ENCODE results near the gene COQ8A. TPM values are rescaled to one million over a fixed set of nuclear protein-coding genes. Genes with fewer than 3 reads are reported as not detected.

Gene COQ8A
- total RNA-seq, 1 experiment from 2014 or later = 39.4 TPM

- ATAC-seq (no peak), DNase-seq (ENCODE audit: low spot score) (no peak)
- ChIA-PET CTCF (interaction anchor here (0.6 kb wide), 1 partner anchor 469 kb away, joined by 3 read pairs; no protein-coding TSS in a partner anchor), POLR2A (no interaction called here)
- Mint-ChIP-seq H3K27ac (no peak overlapping the region), H3K4me1 (peaks cover 7% of the 10 kb centered on the region), H3K27me3 (ENCODE audit: low read depth) (no peaks in the 10 kb centered on the region), H3K36me3 (peaks cover 28% of the 10 kb centered on the region), H3K9me3 (peaks cover 23% of the 10 kb centered on the region), H3K4me3 (no peak overlapping the region)
- TF ChIP-seq ZNF425 (CRISPR knock-in tag; conservative IDR thresholded peaks at IDR 0.05) (no peak), ZBTB21 (CRISPR knock-in tag; IDR thresholded peaks at IDR 0.05; ENCODE audit: borderline replicate concordance) (no peak), ZNF416 (CRISPR knock-in tag; IDR thresholded peaks at IDR 0.05) (no peak), ZSCAN18 (CRISPR knock-in tag; IDR thresholded peaks at IDR 0.05) (no peak), ZNF138 (CRISPR knock-in tag; conservative IDR thresholded peaks at IDR 0.05) (no peak), RELA (CRISPR knock-in tag; IDR thresholded peaks at IDR 0.05; ENCODE audit: borderline replicate concordance) (no peak), ZNF532 (CRISPR knock-in tag; IDR thresholded peaks at IDR 0.05; ENCODE audit: borderline replicate concordance) (no peak), PRRX2 (CRISPR knock-in tag; IDR thresholded peaks at IDR 0.05) (no peak), CTCF (IDR thresholded peaks at IDR 0.05) (no peak), STAT6 (CRISPR knock-in tag; conservative IDR thresholded peaks at IDR 0.05; ENCODE audit: low read depth) (no peak), USF2 (CRISPR knock-in tag; IDR thresholded peaks at IDR 0.05) (no peak), CREB1 (CRISPR knock-in tag; IDR thresholded peaks at IDR 0.05) (no peak), IRF2 (CRISPR knock-in tag; IDR thresholded peaks at IDR 0.05; ENCODE audit: borderline replicate concordance, low read depth) (no peak), FOXK1 (CRISPR knock-in tag; IDR thresholded peaks at IDR 0.05) (no peak), SMAD4 (CRISPR knock-in tag; IDR thresholded peaks at IDR 0.05) (no peak), MLX (CRISPR knock-in tag; IDR thresholded peaks at IDR 0.05) (no peak), NR1H2 (CRISPR knock-in tag; IDR thresholded peaks at IDR 0.05) (no peak), HMGXB4 (CRISPR knock-in tag; IDR thresholded peaks at IDR 0.05) (no peak), IRF1 (CRISPR knock-in tag; IDR thresholded peaks at IDR 0.05) (no peak)
These were observed 17.0 kb downstream of the COQ8A start for GRCh38 chr1:226956942-226957713.

Measured in WTC11 (cell line).